Body of pancreas (tissue), 4 donors: Measurements from ENCODE around the gene DBP. TPM values are rescaled to one million over a fixed set of nuclear protein-coding genes. Genes with fewer than 3 reads are reported as not detected.

Experiments
- ATAC-seq: fragments of 150-250 bp; one replicate; pipeline ENCODE4 v1.9.1; 2016
- DNase-seq, 4 donors: peaks; one replicate each; pipeline ENCODE4 v3.0.0-alpha.2; 2019
- H3K27ac ChIP-seq, 4 donors: fragments of 200-600 bp; sonication (generic); 1 replicate in 3 of 4; 2 replicates in 1 of 4; pipeline versions ENCODE4 v1.5.1 to v1.6.1; 2016 to 2019; ENCODE audit warnings: mild to moderate bottlenecking in 1 of 4, mixed read lengths in 1 of 4, moderate library complexity in 1 of 4
- H3K27me3 ChIP-seq, 2 donors: fragments of 200-600 bp; sonication (generic); one replicate each; pipeline ENCODE4 v1.6.0; 2016; ENCODE audit warnings: mild to moderate bottlenecking in 1 of 2
- H3K36me3 ChIP-seq, 2 donors: fragments of 200-600 bp; sonication (generic); replicated peaks in 1 of 2; 2 replicates each; pipeline ENCODE4 v1.5.1; 2016; ENCODE audit warnings: low read depth in 2 of 2; ENCODE audit not compliant: insufficient read depth in 1 of 2
- H3K4me1 ChIP-seq: fragments of 200-600 bp; sonication (generic); one replicate; pipeline ENCODE4 v1.6.0; 2016
- H3K4me3 ChIP-seq, 2 donors: fragments of 200-600 bp; sonication (generic); 1 replicate in 1 of 2; 2 replicates in 1 of 2; pipeline ENCODE4 v1.5.1; 2016 to 2019
- H3K9me3 ChIP-seq, 3 donors: fragments of 200-600 bp; sonication (generic); 1 replicate in 2 of 3; 2 replicates in 1 of 3; pipeline ENCODE4 v1.5.1; 2016
- POLR2A ChIP-seq, 3 donors: fragments of 450-650 bp; IDR thresholded peaks; one replicate each; pipeline ENCODE4 v1.6.1; 2016; ENCODE audit warnings: antibody characterized with exemption in 3 of 3, mild to moderate bottlenecking in 2 of 3
- WGBS, 2 donors: methylation state at CpG; one replicate each; pipeline ENCODE4 v1.1.5; 2017; 5-methylcytosine and 5-hydroxymethylcytosine counted together
- intact Hi-C: fragments of 100-400 bp; cut with DNase I; formaldehyde crosslinking; loops from one replicate; pipeline ENCODE4 v1.15.1; 2023
- total RNA-seq, 2 donors: library from RNA; depleted of rRNA; stranded (reverse); fragments of >200 nt; gene quantifications; one replicate each; pipeline ENCODE4 v1.1.0, GENCODE V29; 2016
- TF ChIP-seq, protein P1 (sequence below), 7 experiments: fragments of 450-650 bp in 4 of 7; fragments of 200-600 bp in 3 of 7; sonication (generic) in 3 of 7; IDR thresholded peaks; one replicate each; pipeline ENCODE4 v1.5.1; 2016 to 2019; ENCODE audit warnings: antibody characterized with exemption in 7 of 7

DBP gene
- total RNA-seq, 2 donors from 2014 or later: 2.0 to 4.9 TPM

DNA sequence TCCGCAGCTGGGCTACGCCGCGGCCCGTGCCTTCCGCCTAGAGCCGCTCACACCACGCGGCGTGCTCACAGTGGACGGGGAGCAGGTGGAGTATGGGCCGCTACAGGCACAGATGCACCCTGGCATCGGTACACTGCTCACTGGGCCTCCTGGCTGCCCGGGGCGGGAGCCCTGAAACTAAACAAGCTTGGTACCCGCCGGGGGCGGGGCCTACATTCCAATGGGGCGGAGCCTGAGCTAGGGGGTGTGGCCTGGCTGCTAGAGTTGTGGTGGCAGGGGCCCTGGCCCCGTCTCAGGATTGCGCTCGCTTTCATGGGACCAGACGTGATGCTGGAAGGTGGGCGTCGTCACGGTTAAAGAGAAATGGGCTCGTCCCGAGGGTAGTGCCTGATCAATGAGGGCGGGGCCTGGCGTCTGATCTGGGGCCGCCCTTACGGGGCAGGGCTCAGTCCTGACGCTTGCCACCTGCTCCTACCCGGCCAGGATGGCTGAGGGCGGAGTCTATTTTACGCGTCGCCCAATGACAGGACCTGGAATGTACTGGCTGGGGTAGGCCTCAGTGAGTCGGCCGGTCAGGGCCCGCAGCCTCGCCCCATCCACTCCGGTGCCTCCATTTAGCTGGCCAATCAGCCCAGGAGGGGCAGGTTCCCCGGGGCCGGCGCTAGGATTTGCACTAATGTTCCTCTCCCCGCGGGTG, 7.4 kb downstream of the DBP start:
- no peak for ATAC-seq
- Histone ChIP-seq H3K4me1 (peaks cover 32% of the 10 kb centered on the region), H3K4me3 (no peak overlapping the region)

DNA sequence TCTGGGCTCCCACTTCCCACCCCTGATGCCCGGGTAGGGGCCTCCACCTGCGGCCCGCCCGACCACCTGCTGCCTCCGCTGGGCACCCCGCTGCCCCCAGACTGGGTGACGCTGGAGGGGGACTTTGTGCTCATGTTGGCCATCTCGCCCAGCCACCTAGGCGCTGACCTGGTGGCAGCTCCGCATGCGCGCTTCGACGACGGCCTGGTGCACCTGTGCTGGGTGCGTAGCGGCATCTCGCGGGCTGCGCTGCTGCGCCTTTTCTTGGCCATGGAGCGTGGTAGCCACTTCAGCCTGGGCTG, 7.9 kb downstream of the DBP start:
- intact Hi-C loops: no loop called here
- no peak overlapping the region for H3K4me3 ChIP-seq
- TF ChIP-seq, protein P1, sequence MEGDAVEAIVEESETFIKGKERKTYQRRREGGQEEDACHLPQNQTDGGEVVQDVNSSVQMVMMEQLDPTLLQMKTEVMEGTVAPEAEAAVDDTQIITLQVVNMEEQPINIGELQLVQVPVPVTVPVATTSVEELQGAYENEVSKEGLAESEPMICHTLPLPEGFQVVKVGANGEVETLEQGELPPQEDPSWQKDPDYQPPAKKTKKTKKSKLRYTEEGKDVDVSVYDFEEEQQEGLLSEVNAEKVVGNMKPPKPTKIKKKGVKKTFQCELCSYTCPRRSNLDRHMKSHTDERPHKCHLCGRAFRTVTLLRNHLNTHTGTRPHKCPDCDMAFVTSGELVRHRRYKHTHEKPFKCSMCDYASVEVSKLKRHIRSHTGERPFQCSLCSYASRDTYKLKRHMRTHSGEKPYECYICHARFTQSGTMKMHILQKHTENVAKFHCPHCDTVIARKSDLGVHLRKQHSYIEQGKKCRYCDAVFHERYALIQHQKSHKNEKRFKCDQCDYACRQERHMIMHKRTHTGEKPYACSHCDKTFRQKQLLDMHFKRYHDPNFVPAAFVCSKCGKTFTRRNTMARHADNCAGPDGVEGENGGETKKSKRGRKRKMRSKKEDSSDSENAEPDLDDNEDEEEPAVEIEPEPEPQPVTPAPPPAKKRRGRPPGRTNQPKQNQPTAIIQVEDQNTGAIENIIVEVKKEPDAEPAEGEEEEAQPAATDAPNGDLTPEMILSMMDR (IDR thresholded peaks at IDR 0.05): no peak
- no peak for TF ChIP-seq POLR2A (IDR thresholded peaks at IDR 0.05)
- H3K36me3 ChIP-seq: no peaks in the 10 kb centered on the region
- no peaks in the 10 kb centered on the region for H3K27me3 ChIP-seq
- no peak overlapping the region for H3K27ac ChIP-seq
- no peak for DNase-seq
- no peaks in the 10 kb centered on the region for H3K9me3 ChIP-seq
- no peak for ATAC-seq
- H3K4me1 ChIP-seq: peaks cover 32% of the 10 kb centered on the region
- 89 to 93% methylated on average over 12 to 14 of the region's 22 CpGs for WGBS, 2 donors

More for the DNA sequence above, 7.4 kb downstream of the DBP start:
- intact Hi-C loops: no loop called here
- no peaks in the 10 kb centered on the region for H3K27me3 ChIP-seq
- peak overlapping the region in 2 of 4 donors; percentile 21 to 64 for H3K27ac ChIP-seq
- H3K9me3 ChIP-seq: no peaks in the 10 kb centered on the region
- TF ChIP-seq POLR2A (IDR thresholded peaks at IDR 0.05): peak in 1 of 3 donors; percentile 8
- TF ChIP-seq, protein P1 (IDR thresholded peaks at IDR 0.05): no peak
- no peak for DNase-seq
- H3K36me3 ChIP-seq: no peaks in the 10 kb centered on the region
- 62 to 80% methylated on average over 34 to 37 of the region's 48 CpGs for WGBS, 2 donors

DNA sequence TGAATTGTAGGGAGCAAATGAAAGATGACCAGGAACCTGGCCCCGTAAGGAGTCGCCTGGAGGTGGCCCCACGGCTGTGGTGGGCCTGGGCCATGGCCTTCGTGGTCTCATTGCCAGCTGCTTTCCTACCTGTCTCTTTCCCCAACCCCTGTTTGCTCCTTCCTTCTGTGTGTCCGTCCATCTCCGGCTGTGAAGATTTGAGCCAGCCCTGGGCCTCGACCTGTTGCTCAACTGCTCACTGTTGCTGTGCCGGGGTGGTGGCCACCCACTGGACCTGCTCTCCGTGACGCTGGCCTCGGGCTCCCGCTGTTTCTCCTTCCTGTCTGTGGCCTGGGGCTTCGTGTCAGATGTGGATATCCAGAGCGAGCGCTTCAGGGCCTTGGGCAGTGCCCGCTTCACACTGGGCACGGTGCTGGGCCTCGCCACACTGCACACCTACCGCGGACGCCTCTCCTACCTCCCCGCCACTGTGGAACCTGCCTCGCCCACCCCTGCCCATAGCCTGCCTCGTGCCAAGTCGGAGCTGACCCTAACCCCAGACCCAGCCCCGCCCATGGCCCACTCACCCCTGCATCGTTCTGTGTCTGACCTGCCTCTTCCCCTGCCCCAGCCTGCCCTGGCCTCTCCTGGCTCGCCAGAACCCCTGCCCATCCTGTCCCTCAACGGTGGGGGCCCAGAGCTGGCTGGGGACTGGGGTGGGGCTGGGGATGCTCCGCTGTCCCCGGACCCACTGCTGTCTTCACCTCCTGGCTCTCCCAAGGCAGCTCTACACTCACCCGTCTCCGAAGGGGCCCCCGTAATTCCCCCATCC, 8.5 kb downstream of the DBP start:
- Histone ChIP-seq H3K27me3 (no peaks in the 10 kb centered on the region), H3K4me1 (peaks cover 31% of the 10 kb centered on the region), H3K27ac (no peak overlapping the region), H3K36me3 (no peaks in the 10 kb centered on the region), H3K9me3 (no peaks in the 10 kb centered on the region), H3K4me3 (no peak overlapping the region)
- intact Hi-C loops: no loop called here
- ATAC-seq: no peak
- TF ChIP-seq POLR2A (IDR thresholded peaks at IDR 0.05): no peak
- TF ChIP-seq, protein P1 (IDR thresholded peaks at IDR 0.05): no peak
- no peak for DNase-seq
- 76 to 86% methylated on average over 27 to 30 of the region's 34 CpGs for WGBS, 2 donors

DNA sequence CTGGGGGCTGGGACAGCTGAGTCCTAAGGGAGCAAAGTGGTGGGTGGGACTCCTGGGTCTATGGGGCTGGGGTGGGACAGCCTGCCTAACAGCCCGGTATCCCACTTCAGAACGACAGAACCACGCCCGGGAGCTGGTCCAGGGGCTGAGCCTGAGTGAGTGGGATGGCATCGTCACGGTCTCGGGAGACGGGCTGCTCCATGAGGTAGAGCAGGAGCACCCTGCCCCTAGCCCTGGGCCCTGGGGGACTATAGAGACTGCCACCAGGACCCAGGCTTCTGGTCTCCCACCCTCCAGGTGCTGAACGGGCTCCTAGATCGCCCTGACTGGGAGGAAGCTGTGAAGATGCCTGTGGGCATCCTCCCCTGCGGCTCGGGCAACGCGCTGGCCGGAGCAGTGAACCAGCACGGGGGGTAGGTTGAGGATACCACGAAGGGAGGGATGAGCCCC, 9.3 kb downstream of the DBP start:
- no peak overlapping the region for H3K27ac ChIP-seq
- no peaks in the 10 kb centered on the region for H3K27me3 ChIP-seq
- no peak overlapping the region for H3K4me3 ChIP-seq
- TF ChIP-seq POLR2A (IDR thresholded peaks at IDR 0.05): no peak
- no peak for ATAC-seq
- no peak for DNase-seq
- no peaks in the 10 kb centered on the region for H3K36me3 ChIP-seq
- 71 to 86% methylated on average over 5 to 13 of the region's 17 CpGs for WGBS, 2 donors
- H3K4me1 ChIP-seq: peaks cover 31% of the 10 kb centered on the region
- no peaks in the 10 kb centered on the region for H3K9me3 ChIP-seq
- intact Hi-C loops: no loop called here

DNA sequence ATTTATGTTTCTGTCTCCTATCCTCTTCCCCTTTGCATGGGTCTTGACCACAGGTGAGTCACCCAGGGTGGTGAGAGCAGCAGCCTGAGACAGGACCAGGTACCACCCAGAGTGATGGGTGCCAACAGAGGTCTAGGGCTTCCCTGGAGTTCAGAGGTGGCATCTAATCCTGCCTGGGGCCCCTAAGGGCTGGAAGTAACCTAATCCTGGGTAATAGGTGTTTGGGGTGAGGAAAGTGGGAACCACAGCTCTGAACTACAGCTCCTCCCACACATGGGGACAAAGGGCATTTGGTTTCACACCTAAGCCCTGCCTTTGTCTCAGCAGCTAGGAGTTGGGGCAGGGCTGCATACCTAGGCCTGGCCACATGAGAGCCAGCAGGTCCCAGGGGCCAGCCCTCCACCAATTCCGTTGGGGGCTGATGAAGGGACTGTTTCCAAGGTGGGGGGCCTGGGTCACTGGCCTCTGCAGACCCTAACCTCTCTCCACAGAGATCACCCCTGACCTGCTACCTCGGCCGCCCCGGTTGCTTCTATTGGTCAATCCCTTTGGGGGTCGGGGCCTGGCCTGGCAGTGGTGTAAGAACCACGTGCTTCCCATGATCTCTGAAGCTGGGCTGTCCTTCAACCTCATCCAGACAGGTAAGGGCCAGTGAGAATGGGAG, 9.8 kb downstream of the DBP start:
- intact Hi-C loops: no loop called here
- no peak overlapping the region for H3K27ac ChIP-seq
- H3K4me3 ChIP-seq: no peak overlapping the region
- no peak for DNase-seq
- WGBS, 2 donors: 65% methylated on average over 6 of the region's 6 CpGs; no CpG with 5 or more reads in 1 of the 2 donors
- no peaks in the 10 kb centered on the region for H3K36me3 ChIP-seq
- no peaks in the 10 kb centered on the region for H3K9me3 ChIP-seq
- no peak for ATAC-seq
- TF ChIP-seq POLR2A (IDR thresholded peaks at IDR 0.05): no peak
- TF ChIP-seq, protein P1 (IDR thresholded peaks at IDR 0.05): no peak
- H3K27me3 ChIP-seq: no peaks in the 10 kb centered on the region
- peaks cover 29% of the 10 kb centered on the region for H3K4me1 ChIP-seq
